ENCODE data around the gene TCF21. TPM values are rescaled to one million over a fixed set of nuclear protein-coding genes. Genes with fewer than 3 reads are reported as not detected.

The TCF21 gene
- total and polyA plus RNA-seq, 9 donors, result 23.2 to 50.9 (median 39.3) TPM

DNA sequence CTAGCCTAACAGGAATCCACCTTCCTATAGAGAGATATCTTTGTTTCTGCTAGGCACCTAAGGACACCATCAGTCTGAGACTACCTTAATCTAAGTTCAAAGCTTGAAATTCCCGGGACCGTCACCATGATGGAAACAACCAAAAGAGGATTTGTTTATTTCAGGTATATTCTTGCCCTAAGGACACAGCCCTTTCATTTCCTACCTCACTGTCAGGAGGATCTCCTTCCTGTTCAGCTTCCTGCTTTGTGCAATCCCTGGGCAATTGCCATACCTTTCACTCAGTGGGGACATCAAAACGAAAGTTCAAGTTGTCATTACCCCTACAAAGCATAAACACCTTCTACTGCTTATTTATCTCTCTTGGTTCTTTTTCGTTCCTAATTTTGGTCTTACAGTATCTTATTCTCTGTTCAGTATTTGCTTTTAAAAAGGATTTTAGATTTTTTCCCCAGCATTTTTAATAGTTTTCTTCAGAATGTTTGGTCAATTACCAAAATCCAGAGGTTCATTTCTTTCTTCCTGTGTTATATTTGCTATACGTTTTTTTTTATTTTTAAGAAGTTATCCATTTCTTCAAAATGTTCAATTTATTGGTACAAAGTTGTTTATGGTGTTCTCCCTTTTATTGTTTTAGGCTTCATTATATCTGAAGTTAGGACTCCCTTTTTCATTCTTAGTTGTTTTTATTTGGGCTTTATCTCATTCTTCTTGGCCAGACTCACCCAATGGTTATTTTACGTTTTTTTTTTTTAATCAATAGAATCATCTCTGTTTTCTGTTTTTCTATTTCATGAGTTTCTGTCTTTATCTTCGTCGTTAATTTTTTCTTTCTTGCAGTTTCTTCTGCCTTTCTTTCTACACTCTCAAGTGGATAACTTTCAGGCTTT is 51.1 kb downstream of the TCF21 start:
- intact Hi-C loops (cut with DNase I), result loop anchor here in 1 of 4 donors (10.0 kb wide), 1 partner anchor 755 kb away; no protein-coding TSS in a partner anchor
- no peak overlapping the region for H3K4me3 ChIP-seq
- TF ChIP-seq POLR2A (IDR thresholded peaks at IDR 0.05), result no peak
- no peak for TF ChIP-seq EP300 (IDR thresholded peaks at IDR 0.05)
- TF ChIP-seq, protein P1, sequence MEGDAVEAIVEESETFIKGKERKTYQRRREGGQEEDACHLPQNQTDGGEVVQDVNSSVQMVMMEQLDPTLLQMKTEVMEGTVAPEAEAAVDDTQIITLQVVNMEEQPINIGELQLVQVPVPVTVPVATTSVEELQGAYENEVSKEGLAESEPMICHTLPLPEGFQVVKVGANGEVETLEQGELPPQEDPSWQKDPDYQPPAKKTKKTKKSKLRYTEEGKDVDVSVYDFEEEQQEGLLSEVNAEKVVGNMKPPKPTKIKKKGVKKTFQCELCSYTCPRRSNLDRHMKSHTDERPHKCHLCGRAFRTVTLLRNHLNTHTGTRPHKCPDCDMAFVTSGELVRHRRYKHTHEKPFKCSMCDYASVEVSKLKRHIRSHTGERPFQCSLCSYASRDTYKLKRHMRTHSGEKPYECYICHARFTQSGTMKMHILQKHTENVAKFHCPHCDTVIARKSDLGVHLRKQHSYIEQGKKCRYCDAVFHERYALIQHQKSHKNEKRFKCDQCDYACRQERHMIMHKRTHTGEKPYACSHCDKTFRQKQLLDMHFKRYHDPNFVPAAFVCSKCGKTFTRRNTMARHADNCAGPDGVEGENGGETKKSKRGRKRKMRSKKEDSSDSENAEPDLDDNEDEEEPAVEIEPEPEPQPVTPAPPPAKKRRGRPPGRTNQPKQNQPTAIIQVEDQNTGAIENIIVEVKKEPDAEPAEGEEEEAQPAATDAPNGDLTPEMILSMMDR (IDR thresholded peaks at IDR 0.05), result no peak
- H3K4me1 ChIP-seq (ENCODE audit: insufficient read depth), result no peaks in the 10 kb centered on the region
- no peak overlapping the region for H3K27ac ChIP-seq
- WGBS, 3 donors, result 71 to 80% (median 79%) methylated on average over 8 of the region's 8 CpGs
- H3K9me3 ChIP-seq, result no peaks in the 10 kb centered on the region
- no peaks in the 10 kb centered on the region for H3K27me3 ChIP-seq
- no peak for DNase-seq
- H3K36me3 ChIP-seq, result no peaks in the 10 kb centered on the region

Other genes with a start within 250 kb of the TCF21 start
- 10 to 100 TPM; 13.3 to 25.2 (median 18.6) TPM for gene TBPL1, start 64.1 kb downstream of the TCF21 start, total RNA-seq
- gene TBPL1, start 64.1 kb downstream of the TCF21 start, polyA plus RNA-seq, result 10 to 100 TPM; 20.6 to 24.1 TPM
- gene SLC2A12, start 163.5 kb downstream of the TCF21 start, total RNA-seq, result 1 to 10 TPM in 3 of 7 donors, under 1 TPM in 4; 0.35 to 3.0 (median 0.98) TPM
- gene SLC2A12, start 163.5 kb downstream of the TCF21 start, polyA plus RNA-seq, result 1 to 10 TPM in 1 of 2 donors, under 1 TPM in 1; 0.58 to 3.1 TPM